Bronchial epithelial cell (primary cell): Measurements from ENCODE around the gene ATP6V0D1. TPM values are rescaled to one million over a fixed set of nuclear protein-coding genes. Genes with fewer than 3 reads are reported as not detected.

Experiments
- DNase-seq: peaks from one replicate; pipeline ENCODE4 v3.0.0-alpha.2; 2010; ENCODE audit warnings: low read depth
- FAIRE-seq: peaks from 2 replicates; lab custom pipeline; 2011; peaks lifted over from hg19 to GRCh38; lab: Jason Lieb, UNC
- H3K27me3 ChIP-seq: 2 replicates; pipeline ENCODE4 v1.5.1; 2011; ENCODE audit warnings: low read length; ENCODE audit not compliant: control insufficient read depth, insufficient read depth
- H3K36me3 ChIP-seq: 2 replicates; pipeline ENCODE4 v1.5.1; 2011; ENCODE audit warnings: low read length; ENCODE audit not compliant: control insufficient read depth, insufficient read depth
- H3K4me3 ChIP-seq: 2 replicates; pipeline ENCODE4 v1.5.1; 2011; ENCODE audit warnings: mild to moderate bottlenecking, low read depth, low read length, control low read depth
- CTCF ChIP-seq: IDR thresholded peaks from 2 replicates; pipeline ENCODE4 v1.5.1; 2011; ENCODE audit warnings: mild to moderate bottlenecking, moderate library complexity, low read length, control low read depth, inconsistent platforms; ENCODE audit not compliant: insufficient read depth, severe bottlenecking
- total RNA-seq: library from RNA; depleted of rRNA; stranded (reverse); fragments of >200 nt; gene quantifications from 2 replicates; pipeline ENCODE4 v1.2.1, GENCODE V29; 2014

ATP6V0D1 gene
- total RNA-seq = 78.2 and 79.4 TPM in 2 replicates

GRCh38 chr16:67480833-67481560, at the start of gene ATP6V0D1:
Gene ATP6V0D1 (minus strand): TSS chr16:67481157. CDS start chr16:67481086, 71 bp downstream.
- Histone ChIP-seq H3K36me3 (no peaks in the 10 kb centered on the region), H3K4me3 (peak within 1 kb of the TSS; percentile 93), H3K27me3 (no peaks in the 10 kb centered on the region)
- FAIRE-seq (no peak), DNase-seq (peak; percentile 93)
- TF ChIP-seq CTCF = peak; percentile 95

- Histone ChIP-seq H3K4me3 (peak overlapping the region; percentile 55), H3K36me3 (no peaks in the 10 kb centered on the region), H3K27me3 (no peaks in the 10 kb centered on the region)
- DNase-seq (no peak), FAIRE-seq (no peak)
- TF ChIP-seq CTCF = no peak
These were observed 49.3 kb upstream of the ATP6V0D1 start for GRCh38 chr16:67530013-67530939.

GRCh38 chr16:67529582-67530012, 48.6 kb upstream of the ATP6V0D1 start:
- H3K27me3 ChIP-seq = no peaks in the 10 kb centered on the region
- FAIRE-seq (no peak), DNase-seq (no peak)
- no peak for TF ChIP-seq CTCF
- H3K4me3 ChIP-seq = peak overlapping the region; percentile 55
- H3K36me3 ChIP-seq = no peaks in the 10 kb centered on the region

GRCh38 chr16:67528870-67529581, 48.1 kb upstream of the ATP6V0D1 start:
- FAIRE-seq = no peak
- DNase-seq = no peak
- peak overlapping the region; percentile 55 for H3K4me3 ChIP-seq

More at GRCh38 chr16:67528870-67529581, 48.1 kb upstream of the ATP6V0D1 start:
- TF ChIP-seq CTCF = no peak
- no peaks in the 10 kb centered on the region for H3K36me3 ChIP-seq
- no peaks in the 10 kb centered on the region for H3K27me3 ChIP-seq
